EL (cell line): ENCODE results near the gene PRPF6.
"Not testable (repeated sequence)": the region's sequence is repeated elsewhere in the genome, so short reads cannot be mapped to it uniquely, and the experiment has no call there.

Source experiments
- DNase-seq: peaks from one replicate; pipeline ENCODE4 v3.0.0-alpha.2; 2016

The PRPF6 gene

DNA sequence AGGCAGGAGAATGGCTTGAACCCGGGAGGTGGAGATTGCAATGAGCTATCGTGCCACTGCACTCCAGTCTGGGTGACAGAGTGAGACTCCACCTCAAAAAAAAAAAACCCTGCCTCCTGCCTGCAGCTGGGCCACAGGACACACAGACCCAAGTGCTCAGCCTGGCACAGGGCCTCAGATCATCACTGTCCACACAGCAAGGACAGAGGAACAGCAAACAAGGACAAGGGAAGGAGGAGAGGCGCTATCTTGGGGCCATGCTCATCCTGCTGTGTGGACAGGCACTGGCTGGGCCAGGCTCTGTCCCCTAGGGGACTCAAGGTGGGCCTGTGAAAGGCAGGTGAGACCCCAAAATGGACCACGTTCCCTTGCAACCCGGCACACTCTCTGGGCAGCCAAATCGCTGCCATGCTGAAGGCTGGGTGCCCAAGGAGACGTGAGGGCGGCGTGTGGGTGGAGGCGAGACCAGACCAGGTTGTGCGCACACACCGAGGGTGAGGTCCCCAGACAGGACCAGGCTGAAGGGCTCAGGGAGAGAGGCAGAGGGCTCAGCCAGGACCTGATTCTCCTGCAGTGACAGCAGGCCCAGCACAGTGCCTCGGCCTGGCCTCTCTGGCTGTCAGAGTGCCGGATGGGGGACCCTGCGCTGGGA is 33.8 kb upstream of the PRPF6 start:
- DNase-seq = no peak

- no peak for DNase-seq
Measured at GRCh38 chr20:63947638-63948456, 33.1 kb upstream of the PRPF6 start.

GRCh38 chr20:63950701-63951397 is 30.1 kb upstream of the PRPF6 start:
- no peak for DNase-seq

- DNase-seq = no peak
Measured at GRCh38 chr20:63951398-63952209, 29.3 kb upstream of the PRPF6 start.

- DNase-seq = no peak
Measured at GRCh38 chr20:63952210-63952535, 28.8 kb upstream of the PRPF6 start.

DNA sequence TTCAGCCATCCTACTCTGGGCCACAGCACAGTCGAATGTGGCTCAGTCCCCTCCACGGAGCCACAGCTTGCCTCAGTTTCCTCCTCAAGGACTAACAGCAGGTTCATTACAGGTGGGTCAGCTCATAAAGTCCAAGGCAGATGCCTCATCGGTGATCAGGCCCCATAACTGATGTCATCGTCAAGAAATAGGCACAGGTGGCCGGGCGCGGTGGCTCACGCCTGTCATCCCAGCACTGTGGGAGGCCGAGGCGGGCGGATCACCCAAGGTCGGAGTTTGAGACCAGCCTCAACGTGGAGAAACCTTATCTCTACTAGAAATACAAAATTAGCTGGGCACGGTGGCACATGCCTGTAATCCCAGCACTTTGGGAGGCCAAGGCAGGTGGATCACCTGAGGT is 28.2 kb upstream of the PRPF6 start:
- DNase-seq = no peak

- no peak for DNase-seq
Measured at GRCh38 chr20:63953764-63954429, 27.0 kb upstream of the PRPF6 start.

GRCh38 chr20:63955281-63955826 is 25.6 kb upstream of the PRPF6 start:
- peak; percentile 48 for DNase-seq

DNA sequence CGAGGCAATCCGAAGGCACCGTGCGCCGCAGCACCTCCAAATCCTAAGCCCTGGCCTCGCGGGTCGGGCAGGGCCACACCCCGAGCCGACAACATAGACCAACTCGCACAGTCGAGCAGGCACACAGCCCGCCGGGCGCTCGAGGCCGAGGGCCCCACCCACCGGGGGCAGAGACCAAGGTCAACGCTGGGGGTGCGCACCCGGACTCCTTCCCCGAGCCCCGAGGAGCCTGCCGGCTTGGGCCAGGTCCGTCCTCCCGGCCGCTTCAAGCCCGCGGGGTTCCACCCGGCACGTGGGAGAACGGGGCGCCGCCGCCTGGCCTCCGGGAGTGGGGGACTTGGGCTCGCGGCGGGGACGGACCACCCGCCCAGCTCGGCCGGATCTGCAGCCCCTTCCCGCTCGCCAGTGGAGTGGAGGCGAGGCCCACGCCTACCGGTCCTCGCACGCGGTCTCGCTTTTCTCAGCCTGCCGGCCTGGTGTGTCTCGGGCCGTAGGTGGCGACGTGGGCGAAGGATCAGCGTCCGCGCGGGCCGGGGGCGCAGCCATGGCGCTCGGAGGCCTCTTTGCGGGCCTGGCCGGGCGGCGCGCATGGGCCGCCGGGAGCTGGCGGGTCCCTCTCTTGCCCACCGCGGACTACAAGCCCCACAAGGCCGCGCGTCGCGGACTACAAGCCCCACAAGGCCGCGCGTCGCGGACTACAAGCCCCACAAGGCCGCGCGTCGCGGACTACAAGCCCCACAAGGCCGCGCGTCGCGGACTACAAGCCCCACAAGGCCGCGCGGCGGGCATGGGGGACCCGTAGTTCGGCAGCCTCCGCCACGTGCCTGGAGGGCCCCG is 24.9 kb upstream of the PRPF6 start, which contains the start of gene UCKL1:
Gene UCKL1, minus strand, starts transcription at position 590 of the 837 bp plus-strand sequence. Its CDS starts 44 bp downstream, at position 546.
- peak; percentile 86 for DNase-seq

GRCh38 chr20:63956664-63957003 is 24.3 kb upstream of the PRPF6 start:
- no peak for DNase-seq

- DNase-seq = peak; percentile 56
Measured at GRCh38 chr20:63957004-63957689, 23.8 kb upstream of the PRPF6 start.

GRCh38 chr20:63957690-63958441 is 23.1 kb upstream of the PRPF6 start:
- DNase-seq = peak; percentile 38

- DNase-seq = no peak
Measured at GRCh38 chr20:63958471-63958870, 22.5 kb upstream of the PRPF6 start.

- DNase-seq = no peak
Measured at GRCh38 chr20:63958964-63959698, 21.8 kb upstream of the PRPF6 start.

- DNase-seq = no peak
Measured at GRCh38 chr20:63959699-63960075, 21.2 kb upstream of the PRPF6 start.

GRCh38 chr20:63960654-63961621 is 20.0 kb upstream of the PRPF6 start:
- DNase-seq = not testable (repeated sequence)

GRCh38 chr20:63961664-63962425 is 19.1 kb upstream of the PRPF6 start:
- DNase-seq = no peak
